Measurements from ENCODE around the gene TLN1.

TLN1 gene

DNA sequence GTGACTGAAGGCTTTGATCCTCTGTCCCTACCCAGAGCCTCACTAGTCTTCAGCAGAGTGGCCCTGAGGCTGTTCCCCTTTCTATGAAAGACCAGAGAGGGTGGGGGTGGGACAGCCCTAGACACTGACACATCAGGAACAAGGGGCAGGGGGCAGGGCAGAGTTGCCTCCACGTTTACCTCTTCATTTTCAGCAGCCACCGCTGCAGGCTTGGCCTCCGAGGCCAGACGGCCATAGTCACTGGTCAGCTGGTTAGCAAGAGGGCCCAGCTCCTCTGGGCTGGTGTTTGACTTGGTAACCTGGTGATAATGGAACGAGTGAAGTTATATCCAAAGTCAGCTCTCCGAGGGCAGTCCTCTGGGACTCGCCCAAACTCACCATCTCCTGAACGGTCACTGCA, 26.6 kb downstream of the TLN1 start:
- Histone ChIP-seq H3K9me3 (ENCODE audit: control insufficient read depth, insufficient read depth, low read depth, low read length) (no peaks in the 10 kb centered on the region), H3K9ac (ENCODE audit: low read length) (no peak overlapping the region), H3K27ac (ENCODE audit: low read depth, low read length) (no peak overlapping the region), H3K36me3 (ENCODE audit: control insufficient read depth, insufficient read depth, low read length) (peaks cover 92% of the 10 kb centered on the region), H3K4me3 (ENCODE audit: low read depth, low read length) (no peak overlapping the region), H3K27me3 (ENCODE audit: control insufficient read depth, insufficient read depth, low read length) (no peaks in the 10 kb centered on the region), H3K4me1 (ENCODE audit: control insufficient read depth, insufficient read depth, low read length) (no peaks in the 10 kb centered on the region)

DNA sequence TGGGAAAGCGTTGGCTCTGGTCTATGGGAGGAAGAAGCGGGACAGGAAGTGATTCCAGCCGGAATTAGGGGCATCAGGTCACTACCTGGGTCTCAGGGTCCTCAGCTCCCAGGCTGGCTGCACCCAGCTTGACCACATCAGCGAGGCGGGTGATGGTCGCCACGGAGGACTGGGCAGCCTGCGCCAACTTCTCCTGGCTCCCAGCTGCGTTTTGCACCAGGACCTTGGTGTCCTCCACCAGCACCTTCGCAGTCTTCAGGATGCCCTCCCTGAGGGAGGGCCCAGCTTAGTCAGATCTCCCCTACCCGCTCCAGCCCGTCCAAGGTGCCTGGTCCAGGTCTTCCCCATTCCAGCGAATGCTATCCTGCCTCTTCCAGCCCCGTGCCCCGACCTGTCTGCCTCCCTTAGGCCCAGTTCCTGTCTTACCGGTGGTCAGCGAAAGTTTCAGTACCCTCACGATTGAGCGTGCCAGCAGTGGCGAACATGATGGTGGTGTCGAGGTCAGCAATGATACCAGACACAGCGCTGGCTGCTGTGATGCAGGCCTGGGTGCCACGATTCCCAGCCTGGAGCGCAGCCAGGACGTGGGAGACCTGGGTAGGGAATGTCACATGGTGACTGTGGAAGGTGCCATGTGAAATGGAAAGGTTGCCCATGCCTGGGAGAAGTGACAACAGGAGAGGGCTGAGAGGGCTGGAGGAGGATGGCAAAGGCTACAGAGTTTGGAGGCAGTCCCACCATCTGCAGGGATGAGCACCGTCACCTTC, 27.9 kb downstream of the TLN1 start:
- Histone ChIP-seq H3K36me3 (ENCODE audit: control insufficient read depth, insufficient read depth, low read length) (peaks cover 98% of the 10 kb centered on the region), H3K27me3 (ENCODE audit: control insufficient read depth, insufficient read depth, low read length) (no peaks in the 10 kb centered on the region), H3K4me1 (ENCODE audit: control insufficient read depth, insufficient read depth, low read length) (no peaks in the 10 kb centered on the region), H3K9me3 (ENCODE audit: control insufficient read depth, insufficient read depth, low read depth, low read length) (no peaks in the 10 kb centered on the region), H3K9ac (ENCODE audit: low read length) (no peak overlapping the region), H3K27ac (ENCODE audit: low read depth, low read length) (no peak overlapping the region), H3K4me3 (ENCODE audit: low read depth, low read length) (no peak overlapping the region)

- Histone ChIP-seq H3K27me3 (ENCODE audit: control insufficient read depth, insufficient read depth, low read length) (no peaks in the 10 kb centered on the region), H3K9me3 (ENCODE audit: control insufficient read depth, insufficient read depth, low read depth, low read length) (no peaks in the 10 kb centered on the region), H3K36me3 (ENCODE audit: control insufficient read depth, insufficient read depth, low read length) (peaks cover 99% of the 10 kb centered on the region), H3K4me1 (ENCODE audit: control insufficient read depth, insufficient read depth, low read length) (no peaks in the 10 kb centered on the region), H3K9ac (ENCODE audit: low read length) (no peak overlapping the region), H3K27ac (ENCODE audit: low read depth, low read length) (no peak overlapping the region), H3K4me3 (ENCODE audit: low read depth, low read length) (no peak overlapping the region)
Observed at GRCh38 chr9:35702696-35703095, 29.3 kb downstream of the TLN1 start.

DNA sequence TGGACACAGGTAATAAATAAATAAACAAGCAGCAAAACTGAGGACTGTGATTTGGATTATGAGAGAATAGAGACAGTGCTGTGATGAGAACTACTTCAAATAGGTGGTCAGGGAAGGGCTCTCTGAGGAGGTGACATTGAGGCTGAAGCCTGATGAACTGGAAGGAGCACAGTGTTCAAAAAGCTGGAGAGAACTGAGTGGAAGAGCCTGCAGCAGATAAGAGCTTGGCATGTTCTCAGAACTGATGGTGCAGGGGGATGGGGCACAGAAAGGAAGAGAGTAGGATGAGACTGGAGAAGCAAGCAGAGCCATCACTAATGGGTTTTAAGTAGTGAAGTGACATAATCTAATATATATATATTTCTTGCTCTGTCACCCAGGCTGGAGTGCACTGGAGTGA, 31.1 kb downstream of the TLN1 start:
- Histone ChIP-seq H3K27ac (ENCODE audit: low read depth, low read length) (no peak overlapping the region), H3K9me3 (ENCODE audit: control insufficient read depth, insufficient read depth, low read depth, low read length) (no peaks in the 10 kb centered on the region), H3K27me3 (ENCODE audit: control insufficient read depth, insufficient read depth, low read length) (no peaks in the 10 kb centered on the region), H3K36me3 (ENCODE audit: control insufficient read depth, insufficient read depth, low read length) (peaks cover 97% of the 10 kb centered on the region), H3K4me3 (ENCODE audit: low read depth, low read length) (no peak overlapping the region), H3K4me1 (ENCODE audit: control insufficient read depth, insufficient read depth, low read length) (no peaks in the 10 kb centered on the region), H3K9ac (ENCODE audit: low read length) (no peak overlapping the region)

DNA sequence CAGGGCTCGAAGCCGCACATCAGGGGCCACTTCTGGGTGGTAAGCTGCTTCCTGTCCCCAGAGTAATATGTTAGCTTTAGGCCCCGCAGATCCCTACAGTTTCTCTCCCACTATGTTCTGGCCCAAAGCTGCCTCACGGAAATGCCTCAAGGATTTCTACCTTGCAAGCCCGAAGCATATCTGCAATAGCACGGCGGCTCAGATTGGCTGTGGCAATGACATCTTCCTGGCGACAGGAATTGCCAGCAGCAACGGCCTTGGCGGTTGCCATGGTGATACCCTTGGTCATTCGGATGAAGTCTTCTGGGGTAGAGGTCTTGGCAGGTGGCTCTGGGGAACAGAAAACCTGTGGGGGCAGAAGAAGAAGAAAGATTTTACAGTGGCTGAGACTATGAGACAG, 32.0 kb downstream of the TLN1 start:
- Histone ChIP-seq H3K27ac (ENCODE audit: low read depth, low read length) (no peak overlapping the region), H3K36me3 (ENCODE audit: control insufficient read depth, insufficient read depth, low read length) (peaks cover 90% of the 10 kb centered on the region), H3K9ac (ENCODE audit: low read length) (no peak overlapping the region), H3K4me1 (ENCODE audit: control insufficient read depth, insufficient read depth, low read length) (no peaks in the 10 kb centered on the region), H3K4me3 (ENCODE audit: low read depth, low read length) (no peak overlapping the region), H3K27me3 (ENCODE audit: control insufficient read depth, insufficient read depth, low read length) (no peaks in the 10 kb centered on the region), H3K9me3 (ENCODE audit: control insufficient read depth, insufficient read depth, low read depth, low read length) (no peaks in the 10 kb centered on the region)

DNA sequence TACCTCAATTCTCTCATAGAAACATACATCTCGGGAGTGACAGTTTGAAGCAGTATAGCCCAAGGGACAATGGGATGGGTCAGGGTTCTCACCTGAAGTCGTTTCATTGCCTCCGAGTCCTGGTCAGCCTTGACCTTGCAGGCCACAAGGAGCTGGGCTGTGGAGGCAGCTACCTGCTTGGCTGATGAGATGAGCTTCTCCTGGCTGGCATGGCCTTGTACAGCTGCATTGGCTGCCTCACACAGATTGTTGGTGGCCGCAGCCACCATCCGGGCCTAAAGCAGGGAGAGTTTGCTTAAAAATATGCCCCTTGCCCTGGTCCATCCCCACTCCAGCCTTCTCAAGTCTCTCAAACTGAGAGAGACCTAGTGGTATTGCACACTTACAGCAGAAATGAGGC, 33.8 kb downstream of the TLN1 start:
- Histone ChIP-seq H3K36me3 (ENCODE audit: control insufficient read depth, insufficient read depth, low read length) (peaks cover 72% of the 10 kb centered on the region), H3K9me3 (ENCODE audit: control insufficient read depth, insufficient read depth, low read depth, low read length) (no peaks in the 10 kb centered on the region), H3K4me3 (ENCODE audit: low read depth, low read length) (no peak overlapping the region), H3K9ac (ENCODE audit: low read length) (no peak overlapping the region), H3K27me3 (ENCODE audit: control insufficient read depth, insufficient read depth, low read length) (no peaks in the 10 kb centered on the region), H3K27ac (ENCODE audit: low read depth, low read length) (no peak overlapping the region), H3K4me1 (ENCODE audit: control insufficient read depth, insufficient read depth, low read length) (no peaks in the 10 kb centered on the region)

DNA sequence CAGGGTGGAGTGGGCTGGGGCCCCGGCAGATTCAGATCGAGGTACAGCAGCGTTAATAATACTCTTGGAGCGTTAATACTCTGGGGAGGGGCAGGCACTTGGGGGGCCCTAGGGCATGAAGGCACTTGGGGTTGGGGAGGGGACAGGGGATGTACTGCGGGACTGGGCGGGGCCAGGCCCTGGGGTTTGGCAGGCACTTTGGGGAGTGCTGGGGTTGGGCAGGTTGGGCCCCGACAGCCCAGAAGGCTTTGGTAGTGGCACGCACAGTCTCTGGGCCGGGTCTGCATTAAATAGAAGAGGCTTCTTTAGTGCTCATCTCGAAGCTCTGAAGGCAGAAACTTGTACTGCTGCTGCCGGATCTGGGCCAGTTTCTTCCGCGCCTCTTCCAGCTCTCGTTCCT, 34.5 kb downstream of the TLN1 start:
- no peak overlapping the region for H3K4me3 ChIP-seq (ENCODE audit: low read depth, low read length)
- no peaks in the 10 kb centered on the region for H3K27me3 ChIP-seq (ENCODE audit: control insufficient read depth, insufficient read depth, low read length)
- no peak overlapping the region for H3K27ac ChIP-seq (ENCODE audit: low read depth, low read length)
- H3K9me3 ChIP-seq (ENCODE audit: control insufficient read depth, insufficient read depth, low read depth, low read length) = no peaks in the 10 kb centered on the region
- H3K36me3 ChIP-seq (ENCODE audit: control insufficient read depth, insufficient read depth, low read length) = peaks cover 65% of the 10 kb centered on the region
- H3K9ac ChIP-seq (ENCODE audit: low read length) = no peak overlapping the region
- H3K4me1 ChIP-seq (ENCODE audit: control insufficient read depth, insufficient read depth, low read length) = no peaks in the 10 kb centered on the region

DNA sequence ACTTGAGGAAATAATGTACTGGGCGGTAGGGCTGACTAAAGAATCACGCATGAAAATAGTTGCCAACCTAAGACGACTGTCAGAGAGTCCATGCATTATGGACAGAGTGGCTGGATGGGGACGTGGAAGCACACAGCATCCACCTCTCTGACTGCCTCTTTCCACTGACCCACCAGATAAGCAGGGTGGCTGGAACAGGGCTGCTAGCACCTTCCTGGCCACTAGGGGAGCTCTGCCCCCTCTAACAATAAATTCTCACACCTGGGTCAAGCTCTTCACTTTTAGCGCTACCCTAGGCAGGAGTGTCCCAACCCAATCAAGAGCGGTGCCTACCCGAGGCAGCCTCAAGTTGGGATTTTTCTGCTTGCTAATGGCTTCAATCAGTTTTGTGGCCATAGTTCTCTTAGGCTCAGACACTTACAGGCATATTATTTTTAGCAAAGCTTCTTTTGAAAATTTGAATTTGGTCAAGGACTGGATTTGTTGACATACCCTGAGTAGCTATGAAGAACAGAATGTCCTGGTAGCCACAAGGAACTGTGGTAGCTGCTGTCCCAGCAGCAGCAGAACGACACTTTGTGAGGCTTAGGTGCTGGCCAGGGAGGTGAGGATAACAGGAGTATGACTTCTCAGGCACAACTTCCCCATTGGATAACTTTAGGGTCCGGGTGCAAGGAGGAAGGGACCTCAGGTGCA, 35.3 kb downstream of the TLN1 start:
- H3K4me3 ChIP-seq (ENCODE audit: low read depth, low read length) = no peak overlapping the region
- H3K9me3 ChIP-seq (ENCODE audit: control insufficient read depth, insufficient read depth, low read depth, low read length) = no peaks in the 10 kb centered on the region
- H3K36me3 ChIP-seq (ENCODE audit: control insufficient read depth, insufficient read depth, low read length) = peaks cover 57% of the 10 kb centered on the region
- no peak overlapping the region for H3K27ac ChIP-seq (ENCODE audit: low read depth, low read length)
- no peak overlapping the region for H3K9ac ChIP-seq (ENCODE audit: low read length)
- no peaks in the 10 kb centered on the region for H3K27me3 ChIP-seq (ENCODE audit: control insufficient read depth, insufficient read depth, low read length)
- peaks cover 3% of the 10 kb centered on the region; the same call in 1 of the 2 replicates for H3K4me1 ChIP-seq (ENCODE audit: control insufficient read depth, insufficient read depth, low read length)

GRCh38 chr9:35695943-35696401, 36.0 kb downstream of the TLN1 start:
- Histone ChIP-seq H3K36me3 (ENCODE audit: control insufficient read depth, insufficient read depth, low read length) (peaks cover 50% of the 10 kb centered on the region), H3K9ac (ENCODE audit: low read length) (no peak overlapping the region)

GRCh38 chr9:35691757-35692301, 40.2 kb downstream of the TLN1 start:
- peaks cover 15% of the 10 kb centered on the region; the same call in 1 of the 2 replicates for H3K4me1 ChIP-seq (ENCODE audit: control insufficient read depth, insufficient read depth, low read length)
- no peak overlapping the region for H3K27ac ChIP-seq (ENCODE audit: low read depth, low read length)
- peak overlapping the region; percentile 91; the same call in 1 of the 2 replicates for H3K4me3 ChIP-seq (ENCODE audit: low read depth, low read length)
- H3K9ac ChIP-seq (ENCODE audit: low read length) = no peak overlapping the region
- peaks cover 29% of the 10 kb centered on the region for H3K36me3 ChIP-seq (ENCODE audit: control insufficient read depth, insufficient read depth, low read length)
- H3K9me3 ChIP-seq (ENCODE audit: control insufficient read depth, insufficient read depth, low read depth, low read length) = no peaks in the 10 kb centered on the region
- no peaks in the 10 kb centered on the region for H3K27me3 ChIP-seq (ENCODE audit: control insufficient read depth, insufficient read depth, low read length)

More at GRCh38 chr9:35695943-35696401, 36.0 kb downstream of the TLN1 start:
- H3K27me3 ChIP-seq (ENCODE audit: control insufficient read depth, insufficient read depth, low read length) = no peaks in the 10 kb centered on the region
- H3K27ac ChIP-seq (ENCODE audit: low read depth, low read length) = no peak overlapping the region
- no peak overlapping the region for H3K4me3 ChIP-seq (ENCODE audit: low read depth, low read length)
- no peaks in the 10 kb centered on the region for H3K9me3 ChIP-seq (ENCODE audit: control insufficient read depth, insufficient read depth, low read depth, low read length)
- H3K4me1 ChIP-seq (ENCODE audit: control insufficient read depth, insufficient read depth, low read length) = peaks cover 6% of the 10 kb centered on the region; the same call in 1 of the 2 replicates

- H3K4me1 ChIP-seq (ENCODE audit: control insufficient read depth, insufficient read depth, low read length) = peaks cover 15% of the 10 kb centered on the region; the same call in 1 of the 2 replicates
- H3K27me3 ChIP-seq (ENCODE audit: control insufficient read depth, insufficient read depth, low read length) = no peaks in the 10 kb centered on the region
- peak overlapping the region; percentile 76 for H3K9ac ChIP-seq (ENCODE audit: low read length)
- no peaks in the 10 kb centered on the region for H3K9me3 ChIP-seq (ENCODE audit: control insufficient read depth, insufficient read depth, low read depth, low read length)
- peak overlapping the region; percentile 91 for H3K4me3 ChIP-seq (ENCODE audit: low read depth, low read length)
- peak overlapping the region; percentile 85; the same call in 1 of the 2 replicates for H3K27ac ChIP-seq (ENCODE audit: low read depth, low read length)
- peaks cover 31% of the 10 kb centered on the region for H3K36me3 ChIP-seq (ENCODE audit: control insufficient read depth, insufficient read depth, low read length)
Observed at GRCh38 chr9:35691334-35691650, 40.7 kb downstream of the TLN1 start.

Measured in HUES6 (cell line).